Nephron (organoid): ENCODE measurements around the gene IL23R.

Experiments used
- H3K27ac Mint-ChIP-seq, 3 experiments: 2 replicates each; pipeline ENCODE4 v1.8.0; 2020; ENCODE audit warnings: mixed read lengths in 3 of 3, mild to moderate bottlenecking in 2 of 3, moderate library complexity in 1 of 3
- H3K27me3 Mint-ChIP-seq: 2 replicates; pipeline ENCODE4 v1.8.0; 2021; ENCODE audit warnings: low read depth, mild to moderate bottlenecking, moderate library complexity, mixed read lengths
- H3K36me3 Mint-ChIP-seq: 2 replicates; pipeline ENCODE4 v1.8.0; 2020; ENCODE audit warnings: low read depth, mixed read lengths
- H3K4me1 Mint-ChIP-seq: 2 replicates; pipeline ENCODE4 v1.8.0; 2020; ENCODE audit warnings: mixed read lengths
- H3K4me3 Mint-ChIP-seq, 3 experiments: 2 replicates each; pipeline ENCODE4 v1.8.0; 2020; ENCODE audit warnings: mild to moderate bottlenecking in 3 of 3, mixed read lengths in 3 of 3, moderate library complexity in 2 of 3
- H3K9me3 Mint-ChIP-seq: 2 replicates; pipeline ENCODE4 v1.8.0; 2020; ENCODE audit warnings: mixed read lengths
- TF ChIP-seq, protein P1 (sequence below), 3 experiments: fragments of 200-600 bp; sonication (generic); IDR thresholded peaks; one replicate each; pipeline ENCODE4 v1.5.0; 2021; ENCODE audit warnings: antibody characterized with exemption in 3 of 3; ENCODE audit not compliant: unreplicated experiment in 3 of 3

Gene IL23R

DNA sequence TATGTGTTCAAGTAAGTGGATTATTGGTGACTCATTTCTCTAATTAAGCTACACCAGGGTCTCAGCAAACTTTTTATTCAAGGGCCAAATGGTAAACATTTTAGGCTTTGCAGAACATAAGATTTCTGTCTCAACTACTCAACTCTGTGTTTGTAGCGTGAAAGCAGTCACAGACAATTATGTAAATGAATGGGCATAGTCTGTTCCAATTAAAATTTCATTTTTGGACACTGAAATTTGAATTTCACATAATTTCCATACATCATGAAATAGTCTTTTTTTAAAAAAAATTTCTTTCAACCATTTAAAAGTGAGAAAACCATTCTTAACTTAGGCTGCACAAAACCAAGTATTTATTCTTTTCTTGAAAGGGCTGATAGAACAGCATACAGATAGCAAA, 50.1 kb downstream of the IL23R start:
- Mint-ChIP-seq H3K36me3 (no peaks in the 10 kb centered on the region), H3K27me3 (no peaks in the 10 kb centered on the region), H3K4me1 (peaks cover 5% of the 10 kb centered on the region), H3K27ac (no peak overlapping the region), H3K4me3 (no peak overlapping the region), H3K9me3 (no peaks in the 10 kb centered on the region)
- TF ChIP-seq, protein P1, sequence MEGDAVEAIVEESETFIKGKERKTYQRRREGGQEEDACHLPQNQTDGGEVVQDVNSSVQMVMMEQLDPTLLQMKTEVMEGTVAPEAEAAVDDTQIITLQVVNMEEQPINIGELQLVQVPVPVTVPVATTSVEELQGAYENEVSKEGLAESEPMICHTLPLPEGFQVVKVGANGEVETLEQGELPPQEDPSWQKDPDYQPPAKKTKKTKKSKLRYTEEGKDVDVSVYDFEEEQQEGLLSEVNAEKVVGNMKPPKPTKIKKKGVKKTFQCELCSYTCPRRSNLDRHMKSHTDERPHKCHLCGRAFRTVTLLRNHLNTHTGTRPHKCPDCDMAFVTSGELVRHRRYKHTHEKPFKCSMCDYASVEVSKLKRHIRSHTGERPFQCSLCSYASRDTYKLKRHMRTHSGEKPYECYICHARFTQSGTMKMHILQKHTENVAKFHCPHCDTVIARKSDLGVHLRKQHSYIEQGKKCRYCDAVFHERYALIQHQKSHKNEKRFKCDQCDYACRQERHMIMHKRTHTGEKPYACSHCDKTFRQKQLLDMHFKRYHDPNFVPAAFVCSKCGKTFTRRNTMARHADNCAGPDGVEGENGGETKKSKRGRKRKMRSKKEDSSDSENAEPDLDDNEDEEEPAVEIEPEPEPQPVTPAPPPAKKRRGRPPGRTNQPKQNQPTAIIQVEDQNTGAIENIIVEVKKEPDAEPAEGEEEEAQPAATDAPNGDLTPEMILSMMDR (IDR thresholded peaks at IDR 0.05; ENCODE audit: unreplicated experiment in 3 of 3), result no peak

DNA sequence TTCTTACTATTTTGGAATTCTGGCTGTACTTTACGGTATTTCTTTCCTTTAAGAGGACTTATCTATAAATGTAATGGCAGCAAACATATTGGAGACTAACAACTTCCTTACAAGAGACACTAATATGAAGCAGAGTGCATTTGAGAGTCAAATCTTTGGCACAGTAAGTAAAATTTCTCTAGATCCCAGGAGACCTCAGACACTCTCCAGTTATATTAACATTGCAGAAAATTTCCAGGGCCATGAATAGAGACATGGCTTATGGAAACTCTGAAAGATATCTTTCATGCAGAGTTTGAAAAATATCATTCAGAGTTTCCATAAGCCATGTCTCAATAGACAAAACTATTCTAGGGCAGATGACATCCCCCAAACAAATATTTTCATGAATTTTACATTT, 51.2 kb downstream of the IL23R start:
- no peaks in the 10 kb centered on the region for H3K27me3 Mint-ChIP-seq
- no peak overlapping the region for H3K4me3 Mint-ChIP-seq
- peak overlapping the region in 1 of 3 experiments; percentile 7 for H3K27ac Mint-ChIP-seq
- H3K36me3 Mint-ChIP-seq, result no peaks in the 10 kb centered on the region
- no peaks in the 10 kb centered on the region for H3K9me3 Mint-ChIP-seq
- TF ChIP-seq, protein P1 (IDR thresholded peaks at IDR 0.05; ENCODE audit: unreplicated experiment in 3 of 3), result no peak
- peaks cover 5% of the 10 kb centered on the region for H3K4me1 Mint-ChIP-seq

DNA sequence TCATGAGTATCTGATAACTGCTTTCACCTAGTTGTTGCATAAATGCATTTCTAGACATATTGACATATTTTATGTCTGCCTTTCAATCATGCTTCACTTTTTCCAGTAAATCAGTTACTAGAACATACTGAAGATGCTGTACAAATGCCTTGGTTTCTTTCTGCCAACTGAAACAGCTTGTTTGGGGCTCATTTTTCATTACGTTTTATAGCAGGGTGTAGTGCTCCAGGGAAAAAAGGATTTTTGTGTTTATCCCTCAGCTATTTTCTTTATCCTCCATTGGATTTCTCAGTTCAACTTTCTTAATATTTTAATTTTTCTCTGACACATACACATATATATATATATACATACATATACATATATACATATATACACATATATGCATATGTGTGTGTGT, 51.7 kb downstream of the IL23R start:
- H3K27me3 Mint-ChIP-seq, result no peaks in the 10 kb centered on the region
- no peaks in the 10 kb centered on the region for H3K9me3 Mint-ChIP-seq
- no peaks in the 10 kb centered on the region for H3K36me3 Mint-ChIP-seq
- H3K27ac Mint-ChIP-seq, result no peak overlapping the region
- H3K4me3 Mint-ChIP-seq, result no peak overlapping the region
- TF ChIP-seq, protein P1 (IDR thresholded peaks at IDR 0.05; ENCODE audit: unreplicated experiment in 3 of 3), result no peak
- peaks cover 5% of the 10 kb centered on the region for H3K4me1 Mint-ChIP-seq

DNA sequence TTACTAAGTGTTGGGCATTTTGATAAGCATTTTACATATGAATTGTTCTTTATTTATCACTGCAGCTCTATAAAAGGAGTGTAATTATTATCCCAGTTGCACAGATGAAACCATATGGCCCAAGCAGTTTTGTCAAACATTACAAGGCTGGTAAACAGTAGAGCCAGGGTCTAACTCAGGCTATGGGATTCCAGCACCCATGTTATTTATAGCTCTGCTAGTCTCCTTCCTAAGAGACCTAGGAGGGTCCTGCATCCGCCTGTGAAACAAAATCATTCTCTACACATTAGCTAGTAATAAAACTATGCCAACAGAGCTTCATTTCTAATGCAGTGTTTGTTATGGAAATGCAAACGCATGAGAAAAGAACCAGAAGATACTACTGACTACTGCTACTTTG, 58.6 kb downstream of the IL23R start:
- TF ChIP-seq, protein P1 (IDR thresholded peaks at IDR 0.05; ENCODE audit: unreplicated experiment in 3 of 3), result no peak
- no peak overlapping the region for H3K4me3 Mint-ChIP-seq
- H3K9me3 Mint-ChIP-seq, result peaks cover 4% of the 10 kb centered on the region
- H3K4me1 Mint-ChIP-seq, result no peaks in the 10 kb centered on the region
- H3K27me3 Mint-ChIP-seq, result peaks cover 4% of the 10 kb centered on the region
- H3K27ac Mint-ChIP-seq, result no peak overlapping the region
- H3K36me3 Mint-ChIP-seq, result no peaks in the 10 kb centered on the region

DNA sequence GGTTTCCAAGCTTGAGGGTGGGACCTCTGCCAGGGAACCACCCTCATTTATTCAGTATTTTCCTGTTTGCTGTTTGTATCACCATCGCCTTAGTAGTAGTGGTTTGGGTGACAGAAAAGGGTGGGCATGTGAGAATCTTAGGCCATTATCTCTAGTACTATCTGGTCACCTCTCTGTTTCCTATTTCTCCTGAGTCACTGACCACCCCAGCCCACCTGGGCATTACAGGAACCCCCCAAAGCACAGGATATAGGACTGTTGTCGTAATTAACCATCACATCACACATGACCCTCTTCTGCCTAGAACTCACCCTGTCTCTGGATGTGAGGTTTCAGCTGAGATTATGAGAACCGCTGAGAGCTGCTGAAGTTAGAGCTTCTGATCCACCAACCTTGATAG, 60.4 kb downstream of the IL23R start:
- peaks cover 4% of the 10 kb centered on the region for H3K27me3 Mint-ChIP-seq
- no peaks in the 10 kb centered on the region for H3K4me1 Mint-ChIP-seq
- TF ChIP-seq, protein P1 (IDR thresholded peaks at IDR 0.05; ENCODE audit: unreplicated experiment in 3 of 3), result no peak
- H3K36me3 Mint-ChIP-seq, result no peaks in the 10 kb centered on the region
- H3K9me3 Mint-ChIP-seq, result peaks cover 4% of the 10 kb centered on the region
- no peak overlapping the region for H3K27ac Mint-ChIP-seq
- H3K4me3 Mint-ChIP-seq, result no peak overlapping the region

DNA sequence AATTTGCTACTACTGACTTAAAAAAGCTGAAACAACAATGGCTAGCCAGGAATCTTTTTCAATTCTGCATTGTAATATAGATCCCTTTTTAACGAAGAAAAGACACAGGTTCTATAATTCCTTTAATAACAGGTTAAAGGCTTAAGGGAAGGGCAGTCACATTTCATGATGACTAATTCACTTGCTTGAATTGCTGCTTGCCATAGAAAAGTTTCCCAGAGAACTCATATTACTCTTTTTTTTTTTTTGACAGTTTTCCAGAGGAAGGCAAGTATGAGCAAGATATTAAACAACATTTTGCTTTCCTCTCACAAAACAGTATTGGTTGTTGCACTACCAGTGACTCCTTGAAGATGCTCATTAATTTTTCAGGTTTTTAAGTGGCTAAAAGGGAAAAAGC, 60.9 kb downstream of the IL23R start:
- no peaks in the 10 kb centered on the region for H3K36me3 Mint-ChIP-seq
- H3K4me1 Mint-ChIP-seq, result no peaks in the 10 kb centered on the region
- peaks cover 4% of the 10 kb centered on the region for H3K27me3 Mint-ChIP-seq
- H3K9me3 Mint-ChIP-seq, result peaks cover 4% of the 10 kb centered on the region
- H3K4me3 Mint-ChIP-seq, result no peak overlapping the region
- no peak overlapping the region for H3K27ac Mint-ChIP-seq
- TF ChIP-seq, protein P1 (IDR thresholded peaks at IDR 0.05; ENCODE audit: unreplicated experiment in 3 of 3), result no peak
